ENCODE results near the gene SLC2A1. TPM values are rescaled to one million over a fixed set of nuclear protein-coding genes. Genes with fewer than 3 reads are reported as not detected.
"Not testable (repeated sequence)": the region's sequence is repeated elsewhere in the genome, so short reads cannot be mapped to it uniquely, and the experiment has no call there.

The SLC2A1 gene
- total RNA-seq, 1 experiment from 2014 or later, result 90.9 TPM

- no peak for DNase-seq
- Histone ChIP-seq H3K4me3 (ENCODE audit: insufficient read depth, low read depth, low read length) (no peak overlapping the region), H3K27me3 (ENCODE audit: control insufficient read depth, insufficient read depth, low read length) (no peaks in the 10 kb centered on the region), H3K36me3 (replicated peaks; ENCODE audit: control insufficient read depth, insufficient read depth, low read length) (no peaks in the 10 kb centered on the region)
Measured at GRCh38 chr1:42908046-42908445, 50.6 kb downstream of the SLC2A1 start.

DNA sequence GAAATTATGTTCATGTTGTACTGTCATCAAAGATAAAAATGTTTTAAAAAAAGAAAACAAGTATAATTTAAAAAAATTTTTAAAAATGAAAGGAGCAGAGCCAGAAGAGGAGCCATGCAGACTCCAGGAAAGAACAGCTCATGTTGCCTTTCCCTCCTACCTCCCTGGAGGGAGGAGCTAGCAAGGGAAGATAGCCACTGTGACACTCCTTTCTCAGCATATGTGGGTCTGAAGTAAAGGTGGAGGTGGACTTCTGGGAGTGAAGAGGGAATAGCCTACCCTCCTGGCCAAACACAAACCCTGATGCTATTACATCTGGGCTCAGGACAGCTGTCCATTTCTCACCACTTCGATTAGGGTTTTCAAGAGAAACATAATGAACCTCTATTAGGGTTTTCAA lies 54.2 kb downstream of the SLC2A1 start:
- no peaks in the 10 kb centered on the region for H3K27me3 ChIP-seq (ENCODE audit: control insufficient read depth, insufficient read depth, low read length)
- DNase-seq, result peak; percentile 30
- no peaks in the 10 kb centered on the region for H3K36me3 ChIP-seq (replicated peaks; ENCODE audit: control insufficient read depth, insufficient read depth, low read length)
- H3K4me3 ChIP-seq (ENCODE audit: insufficient read depth, low read depth, low read length), result no peak overlapping the region

DNA sequence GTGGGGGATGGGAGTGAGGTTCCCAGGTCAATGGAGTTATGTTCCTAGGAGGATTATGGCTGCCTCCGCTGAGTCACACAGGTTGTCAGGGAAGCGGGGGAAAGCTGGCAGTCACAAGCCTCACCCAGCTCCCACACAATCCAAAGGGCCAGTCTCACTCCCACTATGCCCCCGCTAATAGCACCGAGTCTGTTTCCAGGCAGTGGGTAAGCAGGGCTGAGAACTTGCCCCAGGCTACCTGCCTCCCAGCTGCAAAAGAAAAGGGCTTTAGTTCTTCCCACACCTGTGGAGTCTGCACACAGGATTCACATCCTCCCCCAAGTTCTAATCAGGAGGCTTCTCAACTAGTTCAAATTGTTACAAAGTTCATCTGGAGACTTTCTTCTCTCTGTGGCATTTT lies 58.7 kb downstream of the SLC2A1 start:
- not testable (repeated sequence) for H3K27me3 ChIP-seq (ENCODE audit: control insufficient read depth, insufficient read depth, low read length); H3K36me3 ChIP-seq (replicated peaks; ENCODE audit: control insufficient read depth, insufficient read depth, low read length); DNase-seq; H3K4me3 ChIP-seq (ENCODE audit: insufficient read depth, low read depth, low read length)

GRCh38 chr1:42891465-42892138 lies 67.1 kb downstream of the SLC2A1 start:
- DNase-seq, result no peak
- no peaks in the 10 kb centered on the region; the same call in none of the 2 replicates for H3K27me3 ChIP-seq (ENCODE audit: control insufficient read depth, insufficient read depth, low read length)
- no peak overlapping the region for H3K4me3 ChIP-seq (ENCODE audit: insufficient read depth, low read depth, low read length)
- no peaks in the 10 kb centered on the region for H3K36me3 ChIP-seq (replicated peaks; ENCODE audit: control insufficient read depth, insufficient read depth, low read length)

DNA sequence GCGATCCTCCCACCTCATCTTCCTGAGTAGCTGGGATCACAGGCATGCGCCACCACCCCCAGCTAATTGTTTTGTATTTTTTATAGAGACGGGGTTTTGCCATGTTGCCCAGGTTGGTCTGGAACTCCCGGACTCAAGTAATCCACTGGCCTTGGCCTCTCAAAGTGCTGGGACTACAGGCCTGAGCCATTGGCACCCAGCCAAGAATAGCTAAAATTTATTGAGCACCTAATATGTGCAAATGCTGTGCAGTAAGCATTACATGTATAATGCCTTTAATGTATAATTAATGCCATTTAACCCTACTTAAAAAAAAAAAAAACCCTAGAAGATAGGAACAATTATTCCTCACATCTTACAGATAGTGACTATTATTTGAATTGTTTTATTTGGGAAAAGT lies 69.4 kb downstream of the SLC2A1 start:
- no peak for DNase-seq
- no peak overlapping the region for H3K4me3 ChIP-seq (ENCODE audit: insufficient read depth, low read depth, low read length)
- H3K27me3 ChIP-seq (ENCODE audit: control insufficient read depth, insufficient read depth, low read length), result no peaks in the 10 kb centered on the region; the same call in none of the 2 replicates
- H3K36me3 ChIP-seq (replicated peaks; ENCODE audit: control insufficient read depth, insufficient read depth, low read length), result no peaks in the 10 kb centered on the region

- Histone ChIP-seq H3K27me3 (ENCODE audit: control insufficient read depth, insufficient read depth, low read length) (no peaks in the 10 kb centered on the region; the same call in none of the 2 replicates), H3K4me3 (ENCODE audit: insufficient read depth, low read depth, low read length) (no peak overlapping the region), H3K36me3 (replicated peaks; ENCODE audit: control insufficient read depth, insufficient read depth, low read length) (no peaks in the 10 kb centered on the region)
- peak; percentile 39 for DNase-seq
Measured at GRCh38 chr1:42888013-42888633, 70.5 kb downstream of the SLC2A1 start.

DNA sequence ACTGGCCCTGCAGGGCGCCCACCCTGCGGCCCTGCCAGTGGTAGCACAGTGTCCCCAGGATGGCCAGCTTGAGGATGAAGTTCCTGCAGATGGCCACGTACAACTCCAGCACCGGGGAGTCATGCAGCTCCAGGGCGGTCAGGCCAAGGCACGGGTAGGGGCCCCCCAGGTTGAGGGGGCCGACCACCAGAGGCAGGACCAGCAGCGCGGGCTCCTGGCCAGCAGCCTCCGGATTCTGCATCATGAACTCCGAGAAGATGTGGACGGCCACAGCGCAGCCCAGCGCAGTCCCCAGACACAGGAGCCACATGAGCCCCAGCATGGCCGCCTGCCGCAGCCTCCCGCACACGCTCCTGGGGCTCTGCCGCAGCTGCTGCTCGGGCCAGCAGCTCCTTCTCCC lies 71.3 kb downstream of the SLC2A1 start:
- H3K36me3 ChIP-seq (replicated peaks; ENCODE audit: control insufficient read depth, insufficient read depth, low read length), result no peaks in the 10 kb centered on the region
- H3K4me3 ChIP-seq (ENCODE audit: insufficient read depth, low read depth, low read length), result no peak overlapping the region
- H3K27me3 ChIP-seq (ENCODE audit: control insufficient read depth, insufficient read depth, low read length), result no peaks in the 10 kb centered on the region; the same call in none of the 2 replicates
- DNase-seq, result peak; percentile 22

DNA sequence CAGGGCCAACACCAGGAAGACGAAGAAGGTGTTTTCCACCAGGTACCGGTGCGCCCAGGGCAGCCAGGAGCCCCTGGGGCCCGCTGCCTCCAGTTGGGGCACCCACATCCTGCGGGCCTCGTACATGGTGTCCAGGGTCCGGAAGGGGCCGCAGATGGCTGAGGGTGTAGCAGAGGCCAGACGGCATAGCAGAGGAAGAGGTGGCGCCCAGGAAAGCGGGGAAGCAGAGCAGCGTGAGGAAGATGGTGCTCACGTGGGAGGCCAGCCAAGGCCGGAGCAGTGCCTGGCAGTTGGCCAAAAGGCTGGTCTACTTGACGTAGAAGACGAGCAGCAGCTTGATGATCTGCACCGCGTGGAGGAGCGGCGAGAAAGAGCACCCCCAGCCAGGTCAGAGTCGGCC lies 71.9 kb downstream of the SLC2A1 start:
- DNase-seq, result no peak
- no peak overlapping the region for H3K4me3 ChIP-seq (ENCODE audit: insufficient read depth, low read depth, low read length)
- no peaks in the 10 kb centered on the region for H3K36me3 ChIP-seq (replicated peaks; ENCODE audit: control insufficient read depth, insufficient read depth, low read length)
- no peaks in the 10 kb centered on the region; the same call in none of the 2 replicates for H3K27me3 ChIP-seq (ENCODE audit: control insufficient read depth, insufficient read depth, low read length)

DNA sequence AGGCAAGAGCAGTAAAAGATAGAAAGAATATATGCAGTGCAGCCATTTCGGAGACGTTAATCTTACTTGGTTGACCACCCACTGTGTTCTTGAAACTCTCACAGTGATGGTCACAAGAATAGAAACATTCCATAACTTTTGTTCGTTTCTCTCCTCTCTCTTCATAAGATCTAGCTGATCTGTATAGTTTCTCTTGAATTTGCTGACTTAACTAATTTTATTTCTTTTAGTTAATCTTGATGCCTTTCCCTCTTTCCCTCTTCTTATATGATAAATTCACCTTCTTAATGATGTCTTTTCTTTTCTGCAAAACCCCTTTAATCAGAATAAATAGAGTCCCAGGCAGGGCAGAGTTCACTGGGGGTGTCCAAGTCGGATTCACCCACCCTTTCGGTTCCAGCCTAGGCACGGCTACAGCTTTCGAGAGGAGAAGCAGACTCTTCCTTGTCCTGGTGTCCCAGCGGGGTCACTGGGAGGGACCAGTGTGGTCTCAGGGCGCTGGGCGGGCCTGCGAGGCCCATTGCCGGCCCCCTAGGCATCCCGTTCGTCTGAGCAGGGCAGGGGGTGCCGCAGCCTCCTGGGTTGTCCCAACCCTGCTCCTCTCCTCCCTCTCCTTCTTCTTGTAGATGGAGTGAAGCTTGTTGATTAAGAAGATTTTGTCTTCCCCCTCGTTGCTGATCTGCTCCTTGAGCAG lies 72.5 kb downstream of the SLC2A1 start:
- Histone ChIP-seq H3K4me3 (ENCODE audit: insufficient read depth, low read depth, low read length) (no peak overlapping the region), H3K27me3 (ENCODE audit: control insufficient read depth, insufficient read depth, low read length) (no peaks in the 10 kb centered on the region; the same call in 1 of the 2 replicates), H3K36me3 (replicated peaks; ENCODE audit: control insufficient read depth, insufficient read depth, low read length) (no peaks in the 10 kb centered on the region)
- DNase-seq, result peak; percentile 31

- no peaks in the 10 kb centered on the region for H3K27me3 ChIP-seq (ENCODE audit: control insufficient read depth, insufficient read depth, low read length)
- no peaks in the 10 kb centered on the region for H3K36me3 ChIP-seq (replicated peaks; ENCODE audit: control insufficient read depth, insufficient read depth, low read length)
- DNase-seq, result no peak
- H3K4me3 ChIP-seq (ENCODE audit: insufficient read depth, low read depth, low read length), result no peak overlapping the region
Measured at GRCh38 chr1:42880384-42880783, 78.3 kb downstream of the SLC2A1 start.

GRCh38 chr1:42877380-42877779 lies 81.3 kb downstream of the SLC2A1 start:
- peak; percentile 27 for DNase-seq
- Histone ChIP-seq H3K27me3 (ENCODE audit: control insufficient read depth, insufficient read depth, low read length) (no peaks in the 10 kb centered on the region), H3K4me3 (ENCODE audit: insufficient read depth, low read depth, low read length) (no peak overlapping the region), H3K36me3 (replicated peaks; ENCODE audit: control insufficient read depth, insufficient read depth, low read length) (no peaks in the 10 kb centered on the region)

- Histone ChIP-seq H3K36me3 (replicated peaks; ENCODE audit: control insufficient read depth, insufficient read depth, low read length) (no peaks in the 10 kb centered on the region), H3K27me3 (ENCODE audit: control insufficient read depth, insufficient read depth, low read length) (no peaks in the 10 kb centered on the region), H3K4me3 (ENCODE audit: insufficient read depth, low read depth, low read length) (no peak overlapping the region)
- no peak for DNase-seq
Measured at GRCh38 chr1:42876009-42876408, 82.7 kb downstream of the SLC2A1 start.

Measured in H7 (cell line).